ENCODE data around the gene SLC4A8.
A peak's percentile ranks its signal among the peaks of the same experiment; 100 is the strongest.

Gene SLC4A8
- total RNA-seq: 4.4 to 5.1 (median 4.6) reads per million in 4 donors

DNA sequence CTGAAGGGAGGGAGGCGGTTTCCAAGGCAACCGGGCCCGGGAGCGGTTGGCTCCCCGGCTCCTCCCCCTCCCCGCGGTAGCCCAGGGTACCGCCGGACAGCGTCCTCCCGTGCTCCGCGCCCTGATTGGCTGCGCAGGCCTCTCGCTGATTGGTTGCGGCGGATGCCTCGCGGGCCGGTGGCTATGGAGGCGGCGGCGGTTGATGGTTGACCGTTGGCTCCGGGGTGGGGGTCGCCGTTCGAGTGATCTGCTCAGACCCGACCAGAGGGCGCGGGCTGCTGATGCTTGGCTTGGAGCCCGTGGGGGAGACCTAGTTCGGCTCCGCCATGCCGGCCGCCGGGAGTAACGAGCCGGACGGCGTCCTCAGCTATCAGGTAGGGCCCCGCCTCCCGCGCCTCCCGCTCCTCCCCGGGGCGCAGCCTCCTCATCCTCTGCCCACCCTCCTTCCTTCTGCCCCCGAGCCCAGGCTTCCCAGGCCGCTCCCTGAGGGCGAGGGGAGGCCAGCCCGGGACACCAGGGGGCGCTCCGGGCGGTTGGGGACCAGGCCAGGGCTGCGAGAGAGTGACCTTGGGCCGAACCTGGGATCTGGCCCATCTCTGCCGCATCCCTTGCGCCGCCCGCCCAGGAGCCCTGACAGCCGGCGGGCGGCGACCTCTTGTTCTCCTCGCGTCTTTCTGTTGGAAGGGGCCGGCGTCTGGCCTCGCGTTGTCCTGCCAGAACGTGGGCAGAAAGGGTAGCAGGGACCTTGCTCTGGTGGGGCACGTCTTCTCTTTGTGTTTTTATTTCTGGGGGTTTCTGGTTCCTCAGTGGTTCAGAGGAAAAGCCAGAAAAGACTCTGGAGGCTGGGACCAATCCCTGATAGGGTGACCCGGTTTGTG, at the start of gene SLC4A8:
Gene SLC4A8, plus strand, starts transcription at position 170 of the 878 bp plus-strand sequence. Its CDS starts 157 bp downstream, at position 327.
- DNase-seq: peak; percentile 53 to 79 (median 65)

DNA sequence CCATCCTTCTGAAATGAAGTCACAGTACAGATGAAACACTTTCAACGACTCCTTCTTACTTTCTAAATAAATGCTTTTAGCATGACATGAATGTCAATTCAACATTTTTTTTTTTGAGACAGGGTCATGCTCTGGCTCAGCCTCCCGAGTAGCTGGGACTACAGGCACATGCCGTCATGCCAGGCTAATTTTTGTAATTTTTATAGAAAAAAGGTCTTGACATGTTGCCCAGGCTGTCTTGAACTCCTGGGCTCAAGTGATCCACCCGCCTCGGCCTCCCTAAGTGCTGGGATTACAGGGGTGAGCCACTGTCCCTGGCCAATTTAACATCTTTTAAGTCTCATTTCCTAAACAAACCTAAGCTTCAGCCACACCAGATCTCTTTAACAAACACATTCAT, 49.8 kb upstream of the SLC4A8 start:
- DNase-seq: no peak

DNA sequence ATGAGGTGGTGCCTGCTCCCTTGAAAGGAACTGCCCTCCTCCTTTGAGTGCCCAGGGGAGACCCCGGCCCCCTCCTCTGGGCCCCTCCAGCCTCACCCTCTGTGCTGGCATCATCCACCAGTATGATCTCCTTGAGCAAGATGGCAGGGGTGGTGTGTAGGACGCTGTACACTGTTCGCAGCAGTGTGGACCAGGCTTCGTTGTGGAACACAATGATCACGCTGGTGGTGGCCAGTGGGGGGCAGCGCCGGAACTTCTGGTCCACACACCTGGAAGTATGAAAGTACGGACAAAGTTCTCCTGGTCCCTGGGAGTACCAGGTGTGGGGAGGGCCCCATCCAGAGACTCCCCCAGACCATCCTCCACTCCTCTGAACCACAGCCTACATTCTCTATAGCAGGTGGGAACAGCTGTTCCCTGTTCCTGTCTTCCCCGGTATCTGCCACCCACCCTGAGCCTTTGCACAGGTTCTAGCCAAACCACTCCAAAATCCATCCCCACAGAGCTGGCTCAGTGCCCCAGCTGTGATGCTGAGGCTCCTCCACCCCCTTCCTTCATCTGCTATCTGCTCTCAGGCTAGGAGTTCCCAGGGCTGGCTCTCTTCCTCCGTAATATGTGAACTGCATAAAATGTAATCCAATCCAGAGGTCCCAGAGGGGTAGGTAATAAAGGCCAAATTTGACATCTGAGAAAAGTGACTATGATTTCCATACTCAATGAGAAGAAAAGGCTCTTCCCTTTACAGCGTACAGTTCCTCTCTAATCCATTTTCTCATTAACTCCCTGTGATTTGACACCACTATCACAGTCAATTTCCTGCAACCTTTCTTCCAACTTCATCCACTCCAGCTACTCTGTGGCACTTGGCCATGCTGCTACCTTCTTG, 47.3 kb upstream of the SLC4A8 start:
- no peak for DNase-seq

DNA sequence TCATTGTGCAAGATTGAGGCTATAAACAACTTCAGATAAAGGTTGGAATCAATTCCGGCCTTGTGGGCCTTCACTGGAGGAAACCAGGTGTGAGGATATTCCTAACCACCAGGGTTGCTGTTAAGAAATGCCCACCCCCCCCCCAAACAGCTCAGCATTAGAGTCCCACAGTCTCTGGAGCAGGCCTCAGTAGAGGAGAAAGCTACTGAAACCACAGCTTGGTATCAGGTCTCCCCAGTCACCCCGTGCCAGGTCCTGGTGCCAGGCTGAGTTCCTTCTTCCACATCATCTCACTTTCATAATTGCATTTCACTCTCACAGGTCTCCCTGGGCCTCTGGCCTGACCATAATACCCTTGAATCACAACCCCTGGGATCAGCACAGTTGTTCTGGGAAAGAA, 45.9 kb upstream of the SLC4A8 start:
- DNase-seq: no peak

DNA sequence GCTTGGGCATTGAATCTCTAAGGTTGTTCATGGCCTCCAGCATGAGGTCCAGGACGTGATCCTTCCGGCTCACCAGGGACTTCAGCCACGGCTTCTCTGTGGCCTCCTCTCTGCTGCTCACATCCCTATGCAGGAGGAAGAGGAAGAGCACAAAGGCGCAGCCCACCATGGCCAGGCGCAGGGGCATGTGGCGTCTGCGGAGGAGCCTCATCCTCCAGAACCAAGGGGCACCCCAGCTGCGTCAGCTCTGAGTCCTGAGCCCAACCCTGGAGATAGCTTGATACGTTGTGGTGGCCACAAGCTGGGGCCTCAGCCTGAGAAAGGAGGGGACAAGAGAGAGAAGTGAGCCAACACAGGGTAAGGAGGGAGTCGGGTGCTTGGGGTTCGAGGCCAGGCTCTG, 45.1 kb upstream of the SLC4A8 start:
- no peak for DNase-seq

DNA sequence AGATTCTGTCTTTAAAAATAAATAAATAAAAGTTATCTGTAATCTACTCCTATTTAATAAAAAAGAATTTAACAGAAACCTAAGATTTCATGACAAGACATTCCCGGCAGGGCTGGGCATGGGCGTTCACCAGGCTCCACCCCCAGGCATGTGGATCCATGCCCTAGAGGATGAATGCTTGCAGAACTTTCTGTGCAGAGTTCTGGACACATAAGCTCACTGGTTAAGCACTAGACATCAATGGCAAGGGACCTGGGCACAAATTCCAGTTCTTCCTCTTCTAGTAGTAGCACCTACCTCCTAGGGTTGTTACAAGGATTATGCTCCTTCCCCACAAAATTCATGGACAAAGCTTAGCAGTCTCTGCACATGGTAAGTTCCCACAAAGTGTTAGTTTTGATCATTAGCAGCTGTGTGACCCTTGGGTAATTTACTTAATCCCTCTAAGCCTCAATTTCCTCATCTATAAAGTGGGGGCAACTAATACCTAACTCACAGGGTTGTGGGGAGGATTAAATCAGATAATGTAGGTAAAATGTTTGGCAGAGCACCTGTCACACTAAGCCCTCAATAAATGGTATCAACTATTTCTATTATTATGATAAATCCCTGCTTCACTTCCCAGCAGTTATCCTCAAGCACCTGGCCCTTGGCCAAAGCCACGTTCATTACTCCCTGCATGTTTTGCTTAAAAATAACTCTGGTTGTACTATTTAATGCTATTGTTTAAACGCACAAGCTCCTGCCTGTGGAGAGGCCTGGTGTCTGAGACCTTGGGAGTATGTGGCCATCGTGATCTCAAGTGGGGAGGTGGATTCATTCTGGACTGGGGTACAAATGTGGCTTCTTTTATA, 43.2 kb upstream of the SLC4A8 start:
- no peak for DNase-seq

DNA sequence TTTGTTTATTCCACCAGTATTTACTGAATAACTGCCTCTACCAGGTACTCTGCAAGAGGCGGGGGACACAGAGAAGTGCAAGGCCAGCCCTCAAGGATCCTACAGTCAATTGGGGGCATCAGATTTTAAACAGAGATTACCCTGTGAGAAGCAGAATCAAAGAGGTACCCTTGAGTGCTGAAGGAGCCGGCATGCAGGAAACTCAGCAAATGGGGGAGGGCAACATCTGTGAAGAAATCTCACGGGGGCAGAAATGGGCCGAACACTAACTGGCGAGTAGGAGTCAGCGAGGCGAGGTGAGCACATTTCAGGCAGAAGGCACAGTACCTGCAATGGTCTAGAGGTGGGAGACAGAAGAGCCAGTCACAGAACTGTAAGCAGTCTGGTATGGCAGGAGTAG, 42.5 kb upstream of the SLC4A8 start:
- DNase-seq: no peak

DNA sequence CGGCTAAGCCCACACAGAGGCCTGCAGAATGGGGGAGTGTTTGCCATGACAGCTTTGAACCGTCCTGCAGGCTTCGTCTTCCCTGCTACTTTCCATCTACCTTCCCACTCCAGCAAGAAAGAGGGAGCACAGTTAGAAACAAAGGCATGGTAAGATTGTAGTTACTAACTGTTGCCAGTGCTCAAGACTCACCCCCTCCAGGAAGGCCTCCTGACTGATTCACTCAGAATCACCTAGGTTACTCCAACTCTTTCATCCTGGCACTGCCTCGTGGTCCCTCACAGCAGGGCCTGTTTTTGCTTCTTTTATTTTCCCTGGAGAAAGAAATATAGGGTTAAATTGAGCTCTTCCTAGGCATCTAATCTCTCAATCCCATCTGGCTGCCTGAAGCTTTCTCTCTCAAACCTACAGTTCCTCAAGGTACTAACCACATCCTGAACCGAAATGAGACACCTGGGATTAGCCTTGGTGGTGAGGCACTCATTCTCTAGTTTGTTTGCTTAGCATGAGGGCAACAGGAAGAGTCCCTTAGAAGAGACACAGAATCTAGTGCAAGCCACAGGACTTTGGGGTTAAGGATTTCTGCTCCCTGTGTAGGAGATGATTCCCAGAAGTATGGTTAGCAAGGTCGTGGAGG, 41.2 kb upstream of the SLC4A8 start:
- no peak for DNase-seq

DNA sequence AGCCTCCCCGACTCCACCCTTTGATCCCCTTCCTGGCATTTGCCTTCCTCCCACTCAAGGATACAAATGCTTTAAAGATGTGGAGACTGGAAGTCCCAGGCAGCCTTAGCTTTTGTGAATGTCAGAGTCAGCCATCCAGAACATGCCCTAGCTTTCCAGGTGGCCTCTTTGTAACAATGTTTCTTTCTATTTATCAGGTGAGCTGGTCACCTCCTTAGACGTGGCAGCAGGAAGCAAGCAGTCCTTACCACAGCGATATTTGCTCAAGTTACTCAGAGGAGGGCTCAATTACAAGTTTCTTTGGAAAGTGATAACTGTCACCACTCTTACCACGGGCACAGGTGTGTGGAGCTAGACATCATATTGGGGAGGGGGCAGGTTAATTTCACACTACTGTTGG, 38.3 kb upstream of the SLC4A8 start:
- DNase-seq: no peak

DNA sequence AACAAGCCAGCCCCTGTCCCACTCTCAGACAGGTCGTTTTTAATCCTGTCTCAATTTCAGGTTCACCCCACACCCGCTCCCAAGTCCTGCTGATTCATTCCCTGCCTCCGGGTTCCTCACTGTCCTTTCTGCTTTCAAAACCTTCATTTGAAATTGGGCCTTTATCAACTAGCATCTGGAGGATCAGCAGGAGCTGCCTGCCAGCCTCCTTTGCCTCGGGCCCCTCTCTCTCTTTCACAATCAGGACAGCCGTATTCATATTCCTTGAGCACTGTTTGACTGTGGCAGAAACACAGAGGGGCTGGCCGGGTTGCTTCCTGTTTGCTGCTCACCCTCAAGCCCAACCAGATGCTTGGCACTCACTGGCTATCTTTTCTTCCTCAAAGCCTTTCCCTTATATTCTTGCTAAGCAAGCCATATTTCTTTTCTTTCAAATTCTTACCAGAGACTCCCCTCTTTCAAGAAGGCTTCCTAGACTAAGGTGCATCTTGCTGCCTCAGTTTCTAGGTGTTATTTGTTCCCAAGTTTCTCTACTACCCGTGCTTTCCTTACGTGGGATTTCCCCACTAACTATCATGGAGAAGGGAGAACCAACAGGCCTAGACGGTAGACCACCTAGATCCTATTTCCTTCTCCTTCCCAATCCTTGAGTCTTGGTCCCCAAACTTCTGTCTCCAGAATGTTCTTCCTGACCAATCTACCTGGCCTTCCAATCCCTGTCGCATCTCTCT, 36.4 kb upstream of the SLC4A8 start:
- no peak for DNase-seq

DNA sequence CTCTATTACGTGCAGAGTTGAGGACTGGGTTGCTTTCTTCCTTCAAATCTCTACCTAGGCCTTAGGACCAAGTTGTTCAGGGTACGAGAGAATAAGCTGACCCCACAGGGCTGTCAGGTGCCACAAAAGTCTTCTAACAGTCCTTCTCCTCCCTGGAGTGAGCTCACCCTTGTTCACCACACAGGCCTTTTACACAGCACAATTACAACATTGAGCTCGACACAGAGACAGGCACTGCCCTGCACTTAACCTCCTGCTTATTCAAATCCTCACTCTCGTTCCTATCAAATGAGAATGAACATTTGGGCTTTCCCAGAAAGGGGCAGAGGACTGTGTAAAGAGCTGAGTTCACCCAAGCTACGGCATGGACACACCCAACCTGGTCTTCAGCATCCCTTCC, 35.8 kb upstream of the SLC4A8 start:
- no peak for DNase-seq

DNA sequence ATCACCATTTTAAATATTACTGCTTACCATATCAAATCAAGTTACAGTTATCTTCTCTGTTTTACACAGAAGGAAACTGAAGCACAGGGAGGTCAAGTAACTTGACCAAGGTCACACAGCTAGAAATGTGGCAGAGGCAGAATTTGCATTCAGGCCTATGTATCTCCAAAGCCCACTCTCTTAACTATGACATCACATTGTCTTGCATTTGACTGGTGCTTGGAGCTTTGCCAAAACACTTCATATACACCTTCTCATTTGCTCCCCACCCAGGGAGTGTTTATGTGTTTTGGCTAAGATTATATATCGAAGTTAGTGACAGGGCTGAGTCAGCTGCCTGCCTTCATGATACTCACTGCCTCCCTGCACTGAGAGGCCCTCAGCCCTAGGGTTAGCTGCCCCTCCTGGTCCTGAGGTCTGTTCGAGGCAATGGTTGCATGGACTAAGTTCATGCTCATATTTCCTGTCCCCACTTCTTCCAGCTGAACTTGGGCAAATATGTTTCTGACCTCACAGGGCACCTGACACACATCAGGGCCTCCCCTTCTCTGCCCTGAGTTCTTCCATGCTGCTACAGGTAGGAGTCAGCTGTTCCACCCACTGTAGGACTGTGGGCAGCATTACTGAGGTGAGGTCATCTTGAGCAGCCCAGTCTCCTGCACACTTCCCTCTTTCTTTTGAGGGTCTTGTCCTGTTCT, 35.2 kb upstream of the SLC4A8 start:
- no peak for DNase-seq

DNA sequence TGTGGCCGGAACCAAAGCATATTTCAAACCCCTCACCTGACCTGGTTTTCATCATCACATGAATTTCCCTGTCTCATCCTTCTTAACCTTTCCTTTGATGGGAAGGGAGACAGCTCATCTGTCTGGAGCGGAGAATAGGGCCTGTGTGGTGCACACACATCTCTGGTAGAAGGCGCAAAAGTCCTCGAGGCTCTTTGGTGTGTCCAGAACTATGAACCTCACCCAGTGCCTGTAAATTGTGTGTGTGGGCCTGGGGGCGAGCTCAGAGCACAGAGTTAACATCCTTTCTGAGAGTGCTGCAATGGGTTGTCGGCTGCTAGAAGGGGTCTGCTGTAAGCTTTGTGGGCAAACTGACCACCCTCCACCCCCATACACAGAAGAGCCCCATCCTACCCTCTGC, 34.2 kb upstream of the SLC4A8 start:
- no peak for DNase-seq

DNA sequence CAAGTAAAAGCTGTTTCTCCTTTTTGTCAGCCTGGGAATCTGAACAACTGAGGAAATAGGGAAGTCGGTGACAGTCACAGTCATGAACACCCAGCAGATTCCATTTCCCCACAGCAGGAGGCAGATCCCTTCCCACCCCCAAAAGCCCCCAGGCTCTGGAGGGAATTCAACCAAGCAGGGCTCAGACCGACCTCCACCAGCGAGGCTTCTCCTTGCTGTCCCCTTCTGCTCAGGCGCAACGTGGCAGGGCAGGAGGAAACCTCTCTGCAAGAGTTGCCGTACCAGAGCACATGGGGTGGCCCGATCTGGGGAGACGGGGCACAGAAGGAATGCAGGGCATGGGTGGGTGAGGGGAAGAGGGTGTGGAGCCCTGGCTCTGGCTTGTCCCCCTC, 33.7 kb upstream of the SLC4A8 start:
- no peak for DNase-seq

DNA sequence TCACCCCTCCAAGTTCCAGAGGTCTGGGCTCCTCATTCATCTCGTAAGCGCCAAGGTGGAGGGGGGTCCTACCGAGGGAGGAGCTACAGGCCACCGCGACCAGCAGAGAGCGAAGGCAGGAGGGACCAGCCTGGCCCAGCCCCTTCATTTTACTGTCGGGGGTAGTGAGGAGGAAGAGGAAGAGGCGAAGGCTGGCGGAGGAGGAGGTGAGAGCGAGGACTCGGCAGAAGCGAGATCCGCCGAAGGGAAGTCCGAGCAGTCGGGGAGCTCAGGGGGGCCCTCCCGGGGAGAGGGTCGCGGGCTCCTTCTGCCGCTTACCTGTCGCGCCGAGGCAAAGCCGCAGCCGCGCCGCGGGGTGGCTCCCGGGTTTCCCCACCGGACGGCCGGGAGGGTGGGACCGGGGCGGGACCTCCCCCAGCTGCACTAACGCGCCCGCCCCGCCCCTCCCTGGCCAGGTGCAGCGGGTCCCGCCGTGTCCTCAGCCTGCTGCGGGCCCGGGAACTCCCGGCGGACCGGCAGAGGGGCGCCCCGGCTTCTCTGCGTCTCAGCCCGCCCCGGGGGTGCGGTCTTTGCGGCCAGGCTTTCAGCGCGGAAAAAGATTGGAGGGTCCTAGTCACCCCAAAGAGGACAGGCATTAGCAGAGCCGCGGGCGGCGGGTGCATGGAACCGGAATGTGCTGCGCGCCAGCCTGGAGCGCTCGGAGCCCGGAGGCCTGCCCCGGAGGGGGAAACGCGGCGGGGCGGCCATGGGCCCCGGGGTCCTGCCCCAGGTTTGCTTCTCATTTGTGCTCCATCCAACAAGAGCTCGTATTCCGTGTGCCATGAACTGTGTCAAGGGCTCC, 33.1 kb upstream of the SLC4A8 start, which contains the start of gene GALNT6:
Gene GALNT6, minus strand, starts transcription at position 124 of the 841 bp plus-strand sequence. CDS start 11,625 bp downstream, outside the sequence.
- DNase-seq: peak; percentile 55 to 78 (median 70)

DNA sequence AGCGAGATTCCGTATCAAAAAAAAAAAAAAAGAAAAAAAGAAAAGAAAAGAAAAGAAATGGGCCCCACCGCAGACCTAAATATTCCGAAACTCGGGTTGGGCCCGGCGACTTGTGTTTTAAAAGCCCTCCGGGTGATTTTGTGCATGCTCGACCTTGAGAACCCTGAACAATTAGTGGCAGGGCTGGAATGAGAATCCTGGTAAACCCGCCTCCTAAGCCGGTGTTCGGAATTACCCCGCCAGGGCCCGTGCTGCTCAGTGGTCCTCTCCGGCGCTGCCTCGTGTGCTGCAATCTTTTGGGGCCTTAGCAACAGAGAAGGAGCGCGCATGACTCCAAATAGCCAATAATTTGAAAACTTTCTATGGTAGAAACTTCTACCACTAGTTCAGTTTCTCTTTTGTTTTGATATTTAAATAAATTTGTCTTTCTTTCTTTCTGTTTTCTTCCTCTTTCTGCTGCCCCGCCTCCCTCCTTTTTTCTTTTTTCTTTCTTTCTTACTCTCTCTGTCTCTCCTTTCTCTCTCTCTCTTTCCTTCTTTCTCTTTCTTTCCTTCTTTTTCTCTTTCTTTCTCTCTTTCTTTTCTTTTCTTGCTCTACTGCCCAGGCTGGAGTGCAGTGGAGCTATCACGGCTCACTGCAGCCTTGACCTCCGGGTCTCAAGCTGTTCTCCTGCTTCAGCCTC, 31.9 kb upstream of the SLC4A8 start:
- DNase-seq: peak in 1 of 5 donors; percentile 14

DNA sequence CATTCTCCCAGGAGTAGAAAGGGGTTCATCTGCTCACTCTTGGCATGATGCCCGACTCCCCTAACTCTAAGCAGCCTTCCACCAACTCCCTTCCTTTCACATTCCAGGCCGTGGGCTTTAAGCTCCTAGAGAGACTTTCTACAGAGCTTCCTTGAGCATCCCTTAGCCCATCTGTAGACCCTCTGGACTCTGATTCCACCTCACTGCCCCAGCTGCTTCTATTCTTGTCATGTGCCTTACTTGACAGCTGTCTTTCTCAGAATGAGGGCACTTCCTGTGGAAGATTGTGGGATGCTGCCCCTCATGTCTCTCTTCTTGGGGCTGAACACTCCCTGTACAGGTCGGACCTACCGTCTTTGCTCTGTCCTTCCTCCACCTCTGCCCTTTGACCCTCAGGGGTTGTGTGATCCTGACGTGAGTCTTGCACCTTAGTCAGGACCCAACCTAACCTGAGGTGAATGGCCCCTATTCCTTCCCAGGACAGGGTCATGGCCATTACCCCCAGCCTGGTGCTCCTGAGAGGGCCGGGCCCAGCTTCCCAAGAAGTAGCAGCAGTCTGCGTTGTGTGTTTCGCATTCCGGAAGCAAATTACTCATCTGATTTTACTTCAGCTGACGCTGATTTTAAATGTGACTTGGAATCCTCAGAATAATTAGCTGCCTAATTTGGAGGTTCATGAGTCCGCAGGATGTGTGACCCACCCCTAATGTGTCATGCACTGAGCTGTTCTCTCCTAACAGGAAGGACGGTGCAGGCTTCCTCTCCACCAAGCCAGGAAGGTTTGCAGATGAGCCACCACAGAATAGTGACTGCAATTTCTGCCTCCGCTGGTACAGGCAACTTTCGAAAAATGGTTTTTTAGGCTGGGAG, 30.7 kb upstream of the SLC4A8 start:
- peak in 3 of 5 donors; percentile 19 to 71 (median 35) for DNase-seq
